Neural cell (in vitro differentiated cells): ENCODE data around the gene TAP1. TPM values are rescaled to one million over a fixed set of nuclear protein-coding genes. Genes with fewer than 3 reads are reported as not detected.

Experiments
- H2AFZ ChIP-seq: fragments of 200-600, 300-800 bp; sonication (generic), shearing (Covaris generic); 2 replicates; pipeline ENCODE4 v1.6.0; 2014; ENCODE audit warnings: low read depth, mild to moderate bottlenecking, antibody characterized with exemption, low read length, moderate library complexity
- H3F3A ChIP-seq: fragments of 200-600 bp; shearing (Covaris generic); 2 replicates; pipeline ENCODE4 v1.6.1; 2016; ENCODE audit warnings: mild to moderate bottlenecking, moderate library complexity, mixed read lengths, antibody characterized with exemption, low read length; ENCODE audit not compliant: insufficient read depth, poor library complexity, severe bottlenecking
- H3K27ac ChIP-seq: fragments of 200-600, 300-800 bp; sonication (generic), shearing (Covaris generic); 2 replicates; pipeline ENCODE4 v1.5.1; 2014; ENCODE audit warnings: mild to moderate bottlenecking, low read length, moderate library complexity
- H3K27me3 ChIP-seq: fragments of 300-800, 200-600 bp; sonication (generic), shearing (Covaris generic); 2 replicates; pipeline ENCODE4 v1.6.0; 2014; ENCODE audit warnings: mild to moderate bottlenecking, low read depth, low read length, moderate library complexity; ENCODE audit not compliant: insufficient read depth
- H3K36me3 ChIP-seq: fragments of 300-800, 200-600 bp; sonication (generic), shearing (Covaris generic); 2 replicates; pipeline ENCODE4 v1.5.1; 2014; ENCODE audit warnings: mild to moderate bottlenecking, antibody characterized with exemption, low read length, moderate library complexity; ENCODE audit not compliant: insufficient read depth
- H3K4me2 ChIP-seq: fragments of 300-800, 200-600 bp; sonication (generic), shearing (Covaris generic); 2 replicates; pipeline ENCODE4 v1.6.0; 2014; ENCODE audit warnings: mild to moderate bottlenecking, low read length
- H3K4me3 ChIP-seq: fragments of 300-800, 200-600 bp; sonication (generic), shearing (Covaris generic); 2 replicates; pipeline ENCODE4 v1.5.1; 2014; ENCODE audit warnings: mild to moderate bottlenecking, low read length, moderate library complexity
- H3K79me2 ChIP-seq: fragments of 200-600 bp; shearing (Covaris generic); replicated peaks from 2 replicates; pipeline ENCODE4 v1.6.0; 2014; ENCODE audit warnings: mild to moderate bottlenecking, low read length, moderate library complexity; ENCODE audit not compliant: insufficient read depth
- H3K9ac ChIP-seq: fragments of 300-800, 200-600 bp; sonication (generic), shearing (Covaris generic); 2 replicates; pipeline ENCODE4 v1.6.1; 2016; ENCODE audit warnings: mild to moderate bottlenecking, low read length, mixed read lengths
- H3K9me2 ChIP-seq: fragments of 200-600 bp; shearing (Covaris generic); 2 replicates; pipeline ENCODE4 v1.6.1; 2016; ENCODE audit warnings: mild to moderate bottlenecking, low read length, mixed read lengths; ENCODE audit not compliant: insufficient read depth
- H3K9me3 ChIP-seq: fragments of 200-600, 300-800 bp; sonication (generic), shearing (Covaris generic); 2 replicates; pipeline ENCODE4 v1.6.1; 2016; ENCODE audit warnings: mild to moderate bottlenecking, mixed run types, low read length, moderate library complexity, mixed read lengths
- H4K20me1 ChIP-seq: fragments of 200-600 bp; shearing (Covaris generic); 2 replicates; pipeline ENCODE4 v1.6.1; 2016; ENCODE audit warnings: mild to moderate bottlenecking, mixed run types; ENCODE audit not compliant: insufficient read depth
- CTCF ChIP-seq: fragments of 450-650 bp; IDR thresholded peaks from 2 replicates; pipeline ENCODE4 v1.5.1; 2014; ENCODE audit warnings: antibody characterized with exemption, mild to moderate bottlenecking, moderate library complexity; ENCODE audit not compliant: poor library complexity, severe bottlenecking
- EP300 ChIP-seq: fragments of 450-650 bp; conservative IDR thresholded peaks from 2 replicates; pipeline ENCODE4 v1.6.1; 2014; ENCODE audit warnings: antibody characterized with exemption, mild to moderate bottlenecking, moderate library complexity; ENCODE audit not compliant: poor library complexity, severe bottlenecking
- EZH2 ChIP-seq: fragments of 200-600, 300-800 bp; shearing (Covaris generic), sonication (generic); IDR thresholded peaks from 2 replicates; pipeline ENCODE4 v1.6.1; 2014; ENCODE audit warnings: antibody characterized with exemption, low read length, borderline replicate concordance, mild to moderate bottlenecking; ENCODE audit not compliant: insufficient read depth, poor library complexity, severe bottlenecking
- MXI1 ChIP-seq: fragments of 450-650 bp; conservative IDR thresholded peaks from 2 replicates; pipeline ENCODE4 v1.6.1; 2014; ENCODE audit warnings: antibody characterized with exemption, mild to moderate bottlenecking; ENCODE audit not compliant: poor library complexity, severe bottlenecking
- POLR2AphosphoS5 ChIP-seq: IDR thresholded peaks from 2 replicates; pipeline ENCODE4 v1.6.1; 2012
- RAD21 ChIP-seq: fragments of 450-650 bp; conservative IDR thresholded peaks from 2 replicates; pipeline ENCODE4 v1.6.1; 2014; ENCODE audit warnings: antibody characterized with exemption, mild to moderate bottlenecking, moderate library complexity
- REST ChIP-seq: IDR thresholded peaks from 2 replicates; pipeline ENCODE4 v1.6.1; 2012; ENCODE audit warnings: borderline replicate concordance
- SMC3 ChIP-seq: fragments of 450-650 bp; conservative IDR thresholded peaks from 2 replicates; pipeline ENCODE4 v1.6.1; 2014; ENCODE audit warnings: antibody characterized with exemption, mild to moderate bottlenecking, moderate library complexity; ENCODE audit not compliant: poor library complexity
- TAF1 ChIP-seq: IDR thresholded peaks from 2 replicates; pipeline ENCODE4 v1.6.1; 2012; ENCODE audit warnings: low read depth
- polyA plus RNA-seq: library from polyadenylated mRNA; depleted of rRNA; stranded (reverse); fragments of >200 nt; gene quantifications from 2 replicates; pipeline ENCODE4 v1.2.3, GENCODE V29; 2014

The TAP1 gene
- polyA plus RNA-seq, 1 donor from 2014 or later: not detected

GRCh38 chr6:32814145-32814544 is 39.4 kb downstream of the TAP1 start:
- TF ChIP-seq MXI1: no peak
- TF ChIP-seq POLR2AphosphoS5: no peak
- TF ChIP-seq CTCF: no peak
- no peak for TF ChIP-seq REST
- no peak for TF ChIP-seq TAF1
- TF ChIP-seq EZH2: no peak
- no peak for TF ChIP-seq EP300
- no peak for TF ChIP-seq SMC3
- no peak for TF ChIP-seq RAD21
- Histone ChIP-seq H3K27me3 (no peaks in the 10 kb centered on the region), H3K4me3 (no peak overlapping the region), H3K9me2 (no peaks in the 10 kb centered on the region), H3K9ac (no peak overlapping the region), H3K27ac (no peak overlapping the region), H3K36me3 (no peaks in the 10 kb centered on the region), H3K79me2 (no peaks in the 10 kb centered on the region), H3F3A (no peaks in the 10 kb centered on the region), H2AFZ (no peak overlapping the region), H4K20me1 (no peaks in the 10 kb centered on the region), H3K9me3 (no peaks in the 10 kb centered on the region), H3K4me2 (no peak overlapping the region)

GRCh38 chr6:32809171-32809570 is 44.3 kb downstream of the TAP1 start:
- H3K4me3 ChIP-seq: no peak overlapping the region
- H3K36me3 ChIP-seq: no peaks in the 10 kb centered on the region
- no peaks in the 10 kb centered on the region for H3K27me3 ChIP-seq
- H3K9me3 ChIP-seq: no peaks in the 10 kb centered on the region
- no peak overlapping the region for H2AFZ ChIP-seq
- no peak overlapping the region for H3K4me2 ChIP-seq
- H3K79me2 ChIP-seq: no peaks in the 10 kb centered on the region
- no peaks in the 10 kb centered on the region for H4K20me1 ChIP-seq
- H3K27ac ChIP-seq: no peak overlapping the region
- no peak overlapping the region for H3K9ac ChIP-seq
- TF ChIP-seq MXI1: no peak
- TF ChIP-seq POLR2AphosphoS5: no peak
- TF ChIP-seq TAF1: no peak
- TF ChIP-seq SMC3: no peak
- no peak for TF ChIP-seq EP300
- TF ChIP-seq CTCF: no peak
- TF ChIP-seq EZH2: no peak
- no peak for TF ChIP-seq REST
- TF ChIP-seq RAD21: no peak
- no peaks in the 10 kb centered on the region for H3F3A ChIP-seq
- H3K9me2 ChIP-seq: no peaks in the 10 kb centered on the region
